ENCODE data around the gene MTIF3. TPM values are rescaled to one million over a fixed set of nuclear protein-coding genes. Genes with fewer than 3 reads are reported as not detected.

MTIF3 gene
- total and polyA plus RNA-seq, 2 donors (not counting 1 experiment from before 2014, with no cell fraction given), result 86.8 to 171 TPM

- Mint-ChIP-seq H3K9me3 (ENCODE audit: insufficient read depth) (no peaks in the 10 kb centered on the region), H3K27ac (no peak overlapping the region), H3K27me3 (no peaks in the 10 kb centered on the region), H3K4me1 (peaks cover 9% of the 10 kb centered on the region), H3K4me3 (no peak overlapping the region)
- H3K4me2 ChIP-seq (replicated peaks; ENCODE audit: low read depth, low read length, poor library complexity, severe bottlenecking), result no peak overlapping the region
- no peak overlapping the region for H2AFZ ChIP-seq (ENCODE audit: insufficient read depth, low read depth, low read length, poor library complexity, severe bottlenecking)
- H3K27ac ChIP-seq (ENCODE audit: low read length in 2 of 2), result no peak overlapping the region
- TF ChIP-seq CTCF (IDR thresholded peaks at IDR 0.05) (no peak), EZH2 (IDR thresholded peaks at IDR 0.05; ENCODE audit: borderline replicate concordance, insufficient read depth, low read depth, low read length, poor library complexity, severe bottlenecking) (no peak)
- no peak for DNase-seq
- 100% methylated on average over 1 of the region's 5 CpGs for WGBS (ENCODE audit: insufficient coverage)
- peaks cover 0 to 15% (median 10%) of the 10 kb centered on the region in 3 donors for H3K9me3 ChIP-seq (ENCODE audit: control extremely low read depth in 1 of 3, control insufficient read depth in 2 of 3, insufficient read depth in 1 of 3, low read length in 2 of 3)
- ATAC-seq (ENCODE audit: low read depth), result no peak
- no peaks in the 10 kb centered on the region for H3K36me3 ChIP-seq (replicated peaks in 1 of 2; ENCODE audit: control extremely low read depth in 1 of 2, control insufficient read depth in 1 of 2, extremely low read depth in 1 of 2, insufficient read depth in 2 of 2, low read length in 1 of 2)
- POLR2A ChIA-PET, result no interaction called here
- CTCF ChIA-PET, result interaction anchor here (0.7 kb wide), 1 partner anchor 63 kb away, joined by 3 read pairs; no protein-coding TSS in a partner anchor
- H3K79me2 ChIP-seq (ENCODE audit: control insufficient read depth, insufficient read depth, low read length), result no peaks in the 10 kb centered on the region
- no peaks in the 10 kb centered on the region for H3K27me3 ChIP-seq (replicated peaks in 1 of 4; ENCODE audit: control extremely low read depth in 1 of 4, control insufficient read depth in 3 of 4, insufficient read depth in 4 of 4, low read length in 3 of 4)
- peaks cover 12 to 14% of the 10 kb centered on the region in 2 donors for H3K4me1 ChIP-seq (ENCODE audit: control insufficient read depth in 2 of 2, insufficient read depth in 2 of 2, low read length in 2 of 2)
- intact Hi-C loops (cut with micrococcal nuclease), result no loop called here
- no peaks in the 10 kb centered on the region for H4K20me1 ChIP-seq (ENCODE audit: control insufficient read depth, insufficient read depth, low read length, poor library complexity, severe bottlenecking)
- no peak overlapping the region for H3K9ac ChIP-seq (ENCODE audit: low read length)
- H3K4me3 ChIP-seq (ENCODE audit: control extremely low read depth in 1 of 5, extremely low read depth in 1 of 5, insufficient read depth in 1 of 5, low read depth in 2 of 5, low read length in 4 of 5), result no peak overlapping the region
Measured at GRCh38 chr13:27487776-27488175, 37.4 kb upstream of the MTIF3 start.

DNA sequence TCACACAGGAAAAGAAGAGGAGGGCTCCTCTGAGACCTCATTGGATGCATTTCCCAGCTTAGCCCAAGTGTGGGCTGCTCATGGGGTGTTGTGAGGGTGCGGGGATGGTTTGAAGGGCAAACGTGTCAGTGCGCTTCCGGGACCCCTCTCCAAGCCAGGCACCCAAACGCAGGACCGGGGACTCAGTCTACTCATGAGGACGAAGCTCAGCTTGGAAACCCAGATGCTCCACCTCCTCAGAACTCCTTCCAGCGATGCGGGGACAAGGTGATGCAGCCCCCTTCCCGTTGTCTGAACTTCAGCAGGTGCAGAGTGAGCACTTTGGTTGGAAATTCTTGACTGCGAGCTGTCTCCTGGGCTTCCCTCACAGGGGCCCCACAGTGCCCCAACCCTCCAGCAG is 33.1 kb upstream of the MTIF3 start:
- ATAC-seq (ENCODE audit: low read depth) (no peak), DNase-seq (no peak)
- Histone ChIP-seq H3K9ac (ENCODE audit: low read length) (peak overlapping the region; percentile 3), H3K36me3 (replicated peaks in 1 of 2; ENCODE audit: control extremely low read depth in 1 of 2, control insufficient read depth in 1 of 2, extremely low read depth in 1 of 2, insufficient read depth in 2 of 2, low read length in 1 of 2) (no peaks in the 10 kb centered on the region), H3K27ac (ENCODE audit: low read length in 2 of 2) (peak overlapping the region; percentile 71 to 82), H3K9me3 (ENCODE audit: control extremely low read depth in 1 of 3, control insufficient read depth in 2 of 3, insufficient read depth in 1 of 3, low read length in 2 of 3) (peaks cover 4 to 25% (median 20%) of the 10 kb centered on the region in 3 donors), H3K4me2 (replicated peaks; ENCODE audit: low read depth, low read length, poor library complexity, severe bottlenecking) (peak overlapping the region; percentile 68), H3K27me3 (replicated peaks in 1 of 4; ENCODE audit: control extremely low read depth in 1 of 4, control insufficient read depth in 3 of 4, insufficient read depth in 4 of 4, low read length in 3 of 4) (no peaks in the 10 kb centered on the region), H3K79me2 (ENCODE audit: control insufficient read depth, insufficient read depth, low read length) (no peaks in the 10 kb centered on the region), H3K4me1 (ENCODE audit: control insufficient read depth in 2 of 2, insufficient read depth in 2 of 2, low read length in 2 of 2) (peaks cover 36 to 42% of the 10 kb centered on the region in 2 donors), H2AFZ (ENCODE audit: insufficient read depth, low read depth, low read length, poor library complexity, severe bottlenecking) (peak overlapping the region; percentile 61), H4K20me1 (ENCODE audit: control insufficient read depth, insufficient read depth, low read length, poor library complexity, severe bottlenecking) (no peaks in the 10 kb centered on the region), H3K4me3 (ENCODE audit: control extremely low read depth in 1 of 5, extremely low read depth in 1 of 5, insufficient read depth in 1 of 5, low read depth in 2 of 5, low read length in 4 of 5) (peak overlapping the region in 2 of 5 experiments; percentile 7 to 43)
- H3K27me3 Mint-ChIP-seq, result no peaks in the 10 kb centered on the region
- ChIA-PET POLR2A (interaction anchor here (0.8 to 1.8 kb wide), 4 partner anchors 32 to 138 kb away, joined by 3 to 7 read pairs (median 4); partner anchors contain the start of genes GTF3A and MTIF3), CTCF (interaction anchor here (0.9 to 1.8 kb wide), 5 partner anchors 20 to 343 kb away, joined by 3 to 6 read pairs (median 3); no protein-coding TSS in a partner anchor)
- no peak for TF ChIP-seq EZH2 (IDR thresholded peaks at IDR 0.05; ENCODE audit: borderline replicate concordance, insufficient read depth, low read depth, low read length, poor library complexity, severe bottlenecking)
- TF ChIP-seq CTCF (IDR thresholded peaks at IDR 0.05), result no peak
- intact Hi-C loops (cut with micrococcal nuclease), result loop anchor here (1.0 kb wide), 5 partner anchors 28 to 232 kb away; partner anchors contain the start of genes MTIF3, POLR1D and RPL21
- peaks cover 37% of the 10 kb centered on the region for H3K4me1 Mint-ChIP-seq
- no peaks in the 10 kb centered on the region for H3K9me3 Mint-ChIP-seq (ENCODE audit: insufficient read depth)
- H3K27ac Mint-ChIP-seq, result peak overlapping the region; percentile 93
- 98% methylated on average over 10 of the region's 11 CpGs for WGBS (ENCODE audit: insufficient coverage)
- H3K4me3 Mint-ChIP-seq, result peak overlapping the region; percentile 81
